Ovary (tissue), 9 donors: ENCODE data around the gene BIRC7. TPM values are rescaled to one million over a fixed set of nuclear protein-coding genes. Genes with fewer than 3 reads are reported as not detected.

ENCODE experiments used
- DNase-seq, 5 donors: peaks; one replicate each; pipeline ENCODE4 v3.0.0-alpha.2; 2019 to 2020
- H3K27ac ChIP-seq, 2 donors: fragments of 200-600 bp; one replicate each; pipeline versions ENCODE4 v1.5.1 to v1.8.0; 2019 to 2022
- H3K27me3 ChIP-seq: fragments of 200-600 bp; one replicate; pipeline ENCODE4 v1.8.0; 2022
- H3K36me3 ChIP-seq: fragments of 200-600 bp; sonication (generic); one replicate; pipeline ENCODE4 v1.5.1; 2019
- H3K4me1 ChIP-seq: one replicate; pipeline ENCODE4 v1.8.1; 2013; ENCODE audit warnings: mild to moderate bottlenecking, moderate library complexity; ENCODE audit not compliant: insufficient read depth
- H3K4me3 ChIP-seq: fragments of 200-600 bp; sonication (generic); one replicate; pipeline ENCODE4 v1.5.1; 2017
- H3K9me3 ChIP-seq, 2 donors: fragments of 200-600 bp in 1 of 2; sonication (generic) in 1 of 2; one replicate each; pipeline versions ENCODE4 v1.5.1 to v1.8.1; 2013 to 2019; ENCODE audit warnings: mild to moderate bottlenecking in 1 of 2, moderate library complexity in 1 of 2
- EP300 ChIP-seq: sonication (generic); formaldehyde crosslinking; IDR thresholded peaks from one replicate; pipeline ENCODE4 v1.6.1; 2017; ENCODE audit warnings: antibody characterized with exemption
- POLR2A ChIP-seq: fragments of 450-650 bp; IDR thresholded peaks from one replicate; pipeline ENCODE4 v1.6.1; 2017; ENCODE audit warnings: antibody characterized with exemption, mild to moderate bottlenecking, moderate library complexity
- WGBS, 3 donors: extraction: QIAGEN DNeasy Blood & Tissue Kit in 1 of 3; methylation state at CpG; one replicate each; pipeline versions ENCODE4 v1.1.5 to v1.1.7; 2013 to 2017; 5-methylcytosine and 5-hydroxymethylcytosine counted together
- intact Hi-C, 4 donors: fragments of 100-400 bp; cut with DNase I; formaldehyde crosslinking; loops; one replicate each; pipeline versions ENCODE4 v1.11.0 to v1.15.1; 2022 to 2023
- polyA plus RNA-seq, 2 donors: library from polyadenylated mRNA; stranded (reverse); fragments of 200-250 nt in 1 of 2; fragments of 350-450 nt in 1 of 2; fragmentation: Illumina TruSeq in 1 of 2; extraction: RNeasy Lipid Tissue Mini Kit (QIAGEN cat#74804) in 1 of 2; gene quantifications; one replicate each; pipeline ENCODE4 v1.2.3, GENCODE V29; 2013 to 2014
- total RNA-seq, 7 donors: library from RNA; depleted of rRNA in 2 of 7; stranded (reverse); fragments of >200 nt in 2 of 7; fragmentation: NEBNext Ultra II Directional in 3 of 7; extraction: Animal tissue kit (Norgen Biotek cat#: 25700) in 3 of 7; gene quantifications; one replicate each; pipeline versions ENCODE4 v1.1.0 to v1.2.4, GENCODE V29; 2016 to 2023
- TF ChIP-seq, protein P1 (sequence below), 3 donors: fragments of 450-650 bp in 2 of 3; fragments of 200-600 bp in 1 of 3; IDR thresholded peaks; one replicate each; pipeline versions ENCODE4 v1.5.1 to v1.8.0; 2016 to 2022; ENCODE audit warnings: antibody characterized with exemption in 3 of 3, mild to moderate bottlenecking in 1 of 3
- donor health status: DM: no; HTN: no; CAD: no; lungs with moderate emphysema.
- donor health status: DM: no; HTN: no; CAD: no.
- donor health status: Bipolar disorder and iron deficiency.
- donor health status: DM: yes; HTN: yes; CAD: no.
- donor health status: DM: no; HTN: no; CAD: no.
- donor health status: DM: yes; HTN: yes; CAD: no.

The BIRC7 gene
- total and polyA plus RNA-seq, 9 donors: 0.60 to 1.1 TPM; not detected in 7

DNA sequence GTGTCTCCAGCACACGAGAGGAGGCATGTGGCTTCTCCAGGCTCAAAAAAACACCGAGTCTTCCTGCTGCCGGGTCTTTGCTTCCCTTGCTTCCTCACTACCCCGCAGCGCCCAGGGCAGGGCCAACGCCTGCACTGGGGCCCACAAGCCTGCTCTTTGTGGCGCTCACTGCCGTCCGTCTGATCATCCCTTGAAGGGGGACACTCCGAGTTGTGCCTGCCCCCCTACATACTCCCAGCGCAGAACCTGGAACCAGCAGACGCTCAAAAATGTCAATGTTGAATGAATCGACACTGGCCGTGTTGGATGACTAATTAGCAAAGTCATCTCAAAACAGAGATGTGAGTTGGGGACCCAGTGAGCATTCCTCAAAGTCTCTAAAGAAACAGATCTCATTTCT lies 28.8 kb downstream of the BIRC7 start:
- TF ChIP-seq EP300: no peak
- TF ChIP-seq, protein P1, sequence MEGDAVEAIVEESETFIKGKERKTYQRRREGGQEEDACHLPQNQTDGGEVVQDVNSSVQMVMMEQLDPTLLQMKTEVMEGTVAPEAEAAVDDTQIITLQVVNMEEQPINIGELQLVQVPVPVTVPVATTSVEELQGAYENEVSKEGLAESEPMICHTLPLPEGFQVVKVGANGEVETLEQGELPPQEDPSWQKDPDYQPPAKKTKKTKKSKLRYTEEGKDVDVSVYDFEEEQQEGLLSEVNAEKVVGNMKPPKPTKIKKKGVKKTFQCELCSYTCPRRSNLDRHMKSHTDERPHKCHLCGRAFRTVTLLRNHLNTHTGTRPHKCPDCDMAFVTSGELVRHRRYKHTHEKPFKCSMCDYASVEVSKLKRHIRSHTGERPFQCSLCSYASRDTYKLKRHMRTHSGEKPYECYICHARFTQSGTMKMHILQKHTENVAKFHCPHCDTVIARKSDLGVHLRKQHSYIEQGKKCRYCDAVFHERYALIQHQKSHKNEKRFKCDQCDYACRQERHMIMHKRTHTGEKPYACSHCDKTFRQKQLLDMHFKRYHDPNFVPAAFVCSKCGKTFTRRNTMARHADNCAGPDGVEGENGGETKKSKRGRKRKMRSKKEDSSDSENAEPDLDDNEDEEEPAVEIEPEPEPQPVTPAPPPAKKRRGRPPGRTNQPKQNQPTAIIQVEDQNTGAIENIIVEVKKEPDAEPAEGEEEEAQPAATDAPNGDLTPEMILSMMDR (IDR thresholded peaks at IDR 0.05): no peak
- TF ChIP-seq POLR2A: no peak
- H3K36me3 ChIP-seq: no peaks in the 10 kb centered on the region
- H3K27ac ChIP-seq: no peak overlapping the region
- 10 to 21% (median 14%) methylated on average over 14 of the region's 14 CpGs for WGBS, 3 donors
- DNase-seq: no peak
- no peaks in the 10 kb centered on the region for H3K4me1 ChIP-seq
- H3K27me3 ChIP-seq: no peaks in the 10 kb centered on the region
- intact Hi-C loops: no loop called here
- H3K4me3 ChIP-seq: no peak overlapping the region
- no peaks in the 10 kb centered on the region for H3K9me3 ChIP-seq

DNA sequence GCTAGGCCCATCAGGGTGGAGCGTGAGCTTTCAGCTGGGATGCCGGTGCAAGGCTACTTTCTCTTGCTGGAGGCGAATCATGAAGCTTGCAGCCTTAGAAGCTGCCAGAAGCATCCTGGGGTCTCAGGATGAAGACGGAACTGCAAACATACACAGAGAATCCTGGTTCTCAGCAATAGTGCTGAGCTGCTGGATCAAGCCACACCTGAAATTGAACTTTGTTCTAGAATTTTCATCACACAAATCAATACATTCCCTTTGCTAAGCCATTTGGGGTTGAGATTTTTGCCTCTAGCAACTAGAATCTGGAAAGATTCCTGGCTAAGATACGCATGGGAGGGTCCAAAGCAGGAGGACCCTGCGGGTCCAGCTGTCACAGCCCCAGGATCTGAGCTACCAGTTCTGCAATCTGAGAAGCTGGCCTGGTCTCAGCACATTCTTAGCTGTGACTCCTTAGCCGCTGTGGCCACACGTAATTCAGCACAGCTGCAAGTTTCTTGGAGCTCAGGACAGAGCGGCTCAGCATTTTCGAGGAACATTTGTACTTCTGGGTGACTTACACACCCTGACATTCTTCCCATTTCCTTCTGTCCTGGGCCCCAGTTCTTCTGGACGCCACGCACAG lies 30.3 kb downstream of the BIRC7 start:
- Histone ChIP-seq H3K4me3 (no peak overlapping the region), H3K27ac (no peak overlapping the region), H3K27me3 (no peaks in the 10 kb centered on the region), H3K4me1 (no peaks in the 10 kb centered on the region), H3K9me3 (no peaks in the 10 kb centered on the region), H3K36me3 (no peaks in the 10 kb centered on the region)
- intact Hi-C loops: no loop called here
- DNase-seq: no peak
- 54 to 61% (median 57%) methylated on average over 12 of the region's 12 CpGs for WGBS, 3 donors
- TF ChIP-seq, protein P1 (IDR thresholded peaks at IDR 0.05): no peak
- TF ChIP-seq POLR2A: no peak
- no peak for TF ChIP-seq EP300

DNA sequence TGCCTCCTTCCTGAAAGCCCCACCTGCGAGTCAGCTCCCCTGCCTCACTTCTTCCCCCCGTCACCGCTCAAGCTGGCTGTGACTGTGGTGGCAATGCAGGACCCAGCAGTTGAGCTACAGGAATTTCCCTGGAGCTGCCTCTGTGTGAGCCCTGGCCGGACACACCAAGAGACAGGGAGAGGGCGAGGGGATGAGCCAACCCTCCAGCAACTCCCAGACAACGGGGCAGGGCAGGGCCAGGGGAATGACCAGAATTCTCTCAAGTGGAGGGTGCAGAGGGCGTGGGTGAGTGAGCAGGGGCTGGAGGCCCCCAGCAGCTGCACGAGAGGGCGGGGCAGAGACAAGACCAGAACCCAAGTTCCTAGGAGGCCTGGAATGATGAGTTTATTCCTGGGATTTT lies 32.0 kb downstream of the BIRC7 start:
- intact Hi-C loops: no loop called here
- Histone ChIP-seq H3K27me3 (no peaks in the 10 kb centered on the region), H3K4me1 (peaks cover 2% of the 10 kb centered on the region), H3K4me3 (no peak overlapping the region), H3K9me3 (no peaks in the 10 kb centered on the region), H3K27ac (no peak overlapping the region), H3K36me3 (no peaks in the 10 kb centered on the region)
- no peak for TF ChIP-seq POLR2A
- TF ChIP-seq, protein P1 (IDR thresholded peaks at IDR 0.05): no peak
- no peak for TF ChIP-seq EP300
- 60 to 72% (median 64%) methylated on average over 9 of the region's 9 CpGs for WGBS, 3 donors
- no peak for DNase-seq

DNA sequence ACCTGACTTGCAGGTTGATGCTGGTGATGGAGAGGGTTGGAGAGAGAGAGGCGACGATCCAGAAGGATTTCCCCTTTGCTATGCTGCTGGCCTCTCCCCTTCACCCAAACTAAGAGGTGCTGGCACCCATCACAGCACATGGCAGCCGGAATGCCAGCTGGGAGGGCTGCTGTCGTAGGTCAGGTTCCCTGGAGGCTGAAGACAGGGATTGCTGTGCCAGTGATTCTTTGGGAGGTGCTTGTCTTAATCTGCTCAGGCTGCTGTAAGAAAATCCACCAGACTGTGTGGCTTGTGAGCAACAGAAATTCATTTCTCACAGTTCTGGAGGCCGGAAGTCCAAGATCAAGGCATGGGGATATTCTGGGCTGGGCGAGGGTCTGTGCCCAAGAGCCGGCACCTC lies 32.6 kb downstream of the BIRC7 start:
- Histone ChIP-seq H3K27ac (no peak overlapping the region), H3K9me3 (no peaks in the 10 kb centered on the region), H3K4me1 (peaks cover 2% of the 10 kb centered on the region), H3K27me3 (no peaks in the 10 kb centered on the region), H3K36me3 (no peaks in the 10 kb centered on the region), H3K4me3 (no peak overlapping the region)
- no peak for DNase-seq
- intact Hi-C loops: no loop called here
- no peak for TF ChIP-seq POLR2A
- TF ChIP-seq, protein P1 (IDR thresholded peaks at IDR 0.05): no peak
- TF ChIP-seq EP300: no peak
- WGBS, 3 donors: 47 to 56% (median 50%) methylated on average over 7 of the region's 7 CpGs
